ENCODE measurements around the gene SYCE1L. TPM values are rescaled to one million over a fixed set of nuclear protein-coding genes. Genes with fewer than 3 reads are reported as not detected.

Gene SYCE1L
- total RNA-seq, 1 experiment from 2014 or later = 0.52 TPM

- Histone ChIP-seq H3K4me3 (ENCODE audit: low read length) (peak overlapping the region; percentile 88), H2AFZ (ENCODE audit: low read length) (peak overlapping the region; percentile 68), H4K20me1 (ENCODE audit: insufficient read depth, low read depth, low read length) (0 out of 2 replicates have a peak, but pooled peaks cover 6% of the 10 kb centered on the region), H3K9me2 (replicated peaks; ENCODE audit: insufficient read depth, low read length) (no peaks in the 10 kb centered on the region), H3K36me3 (ENCODE audit: insufficient read depth, low read length) (0 out of 2 replicates have a peak, but pooled peaks cover 7% of the 10 kb centered on the region), H3K27me3 (ENCODE audit: low read length) (no peaks in the 10 kb centered on the region), H3K9ac (ENCODE audit: low read length) (peak overlapping the region; percentile 86), H3K9me3 (ENCODE audit: low read length) (no peaks in the 10 kb centered on the region), H3K79me2 (ENCODE audit: low read length) (peaks cover 34% of the 10 kb centered on the region), H3K27ac (ENCODE audit: low read length) (peak overlapping the region; percentile 90), H3K4me2 (ENCODE audit: low read depth, low read length, poor library complexity, severe bottlenecking) (peak overlapping the region; percentile 85), H3K4me1 (ENCODE audit: low read length) (peaks cover 10% of the 10 kb centered on the region)
- DNase-seq = peak; percentile 66
Measured at GRCh38 chr16:77191259-77191969, 7.8 kb upstream of the SYCE1L start.

DNA sequence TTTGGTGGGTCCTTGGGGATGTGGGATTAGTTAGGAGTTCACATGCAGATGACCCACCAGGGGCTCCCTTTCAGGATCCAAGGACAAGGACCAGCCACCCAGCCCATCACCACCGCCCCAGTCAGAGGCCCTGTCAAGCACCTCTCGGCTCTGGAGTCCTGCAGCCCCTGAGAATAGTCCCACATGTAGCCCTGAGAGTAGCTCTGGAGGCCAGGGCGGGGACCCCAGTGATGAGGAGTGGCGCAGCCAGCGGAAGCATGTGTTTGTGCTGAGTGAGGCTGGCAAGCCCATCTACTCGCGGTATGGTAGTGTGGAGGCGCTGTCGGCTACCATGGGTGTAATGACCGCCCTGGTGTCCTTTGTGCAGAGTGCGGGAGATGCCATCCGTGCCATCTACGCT, 5.8 kb upstream of the SYCE1L start:
- Histone ChIP-seq H3K9ac (ENCODE audit: low read length) (no peak overlapping the region), H3K9me2 (replicated peaks; ENCODE audit: insufficient read depth, low read length) (no peaks in the 10 kb centered on the region), H3K9me3 (ENCODE audit: low read length) (no peaks in the 10 kb centered on the region), H3K4me1 (ENCODE audit: low read length) (peaks cover 10% of the 10 kb centered on the region), H2AFZ (ENCODE audit: low read length) (no peak overlapping the region), H3K36me3 (ENCODE audit: insufficient read depth, low read length) (0 out of 2 replicates have a peak, but pooled peaks cover 14% of the 10 kb centered on the region), H3K4me2 (ENCODE audit: low read depth, low read length, poor library complexity, severe bottlenecking) (no peak overlapping the region), H3K4me3 (ENCODE audit: low read length) (no peak overlapping the region), H3K27ac (ENCODE audit: low read length) (no peak overlapping the region), H4K20me1 (ENCODE audit: insufficient read depth, low read depth, low read length) (0 out of 2 replicates have a peak, but pooled peaks cover 6% of the 10 kb centered on the region), H3K27me3 (ENCODE audit: low read length) (no peaks in the 10 kb centered on the region), H3K79me2 (ENCODE audit: low read length) (peaks cover 34% of the 10 kb centered on the region)
- DNase-seq = no peak

DNA sequence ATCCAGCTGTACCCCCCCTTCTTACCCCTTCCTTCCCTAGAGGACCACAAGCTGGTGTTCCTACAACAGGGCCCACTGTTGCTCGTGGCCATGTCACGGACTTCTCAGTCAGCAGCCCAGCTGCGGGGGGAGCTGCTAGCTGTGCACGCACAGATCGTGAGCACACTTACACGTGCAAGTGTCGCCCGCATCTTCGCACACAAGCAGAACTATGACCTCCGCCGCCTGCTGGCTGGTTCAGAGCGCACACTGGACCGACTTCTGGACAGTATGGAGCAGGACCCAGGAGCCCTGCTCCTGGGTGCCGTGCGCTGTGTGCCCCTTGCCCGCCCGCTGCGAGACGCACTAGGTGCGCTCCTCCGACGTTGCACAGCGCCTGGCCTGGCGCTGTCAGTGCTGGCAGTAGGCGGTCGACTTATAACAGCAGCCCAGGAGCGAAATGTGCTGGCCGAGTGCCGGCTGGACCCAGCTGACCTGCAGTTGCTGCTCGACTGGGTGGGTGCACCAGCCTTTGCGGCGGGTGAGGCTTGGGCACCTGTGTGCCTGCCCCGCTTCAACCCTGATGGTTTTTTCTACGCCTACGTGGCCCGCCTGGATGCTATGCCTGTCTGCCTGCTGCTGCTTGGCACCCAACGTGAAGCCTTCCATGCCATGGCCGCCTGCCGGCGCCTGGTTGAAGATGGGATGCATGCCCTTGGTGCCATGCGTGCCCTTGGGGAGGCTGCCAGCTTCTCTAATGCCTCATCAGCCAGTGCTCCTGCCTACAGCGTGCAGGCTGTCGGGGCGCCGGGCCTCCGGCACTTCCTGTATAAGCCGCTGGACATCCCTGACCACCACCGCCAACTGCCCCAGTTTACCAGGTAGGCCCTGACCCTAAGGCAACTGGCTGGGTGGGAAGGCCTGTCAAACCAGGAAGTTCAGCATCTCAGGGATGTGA, 4.6 kb upstream of the SYCE1L start:
- Histone ChIP-seq H3K4me3 (ENCODE audit: low read length) (no peak overlapping the region), H3K9me3 (ENCODE audit: low read length) (no peaks in the 10 kb centered on the region), H3K79me2 (ENCODE audit: low read length) (peaks cover 34% of the 10 kb centered on the region), H4K20me1 (ENCODE audit: insufficient read depth, low read depth, low read length) (0 out of 2 replicates have a peak, but pooled peaks cover 6% of the 10 kb centered on the region), H3K9me2 (replicated peaks; ENCODE audit: insufficient read depth, low read length) (no peaks in the 10 kb centered on the region), H3K27ac (ENCODE audit: low read length) (no peak overlapping the region), H3K4me2 (ENCODE audit: low read depth, low read length, poor library complexity, severe bottlenecking) (no peak overlapping the region), H3K27me3 (ENCODE audit: low read length) (no peaks in the 10 kb centered on the region), H3K4me1 (ENCODE audit: low read length) (peaks cover 10% of the 10 kb centered on the region), H3K36me3 (ENCODE audit: insufficient read depth, low read length) (0 out of 2 replicates have a peak, but pooled peaks cover 14% of the 10 kb centered on the region), H2AFZ (ENCODE audit: low read length) (no peak overlapping the region), H3K9ac (ENCODE audit: low read length) (no peak overlapping the region)
- DNase-seq = no peak

DNA sequence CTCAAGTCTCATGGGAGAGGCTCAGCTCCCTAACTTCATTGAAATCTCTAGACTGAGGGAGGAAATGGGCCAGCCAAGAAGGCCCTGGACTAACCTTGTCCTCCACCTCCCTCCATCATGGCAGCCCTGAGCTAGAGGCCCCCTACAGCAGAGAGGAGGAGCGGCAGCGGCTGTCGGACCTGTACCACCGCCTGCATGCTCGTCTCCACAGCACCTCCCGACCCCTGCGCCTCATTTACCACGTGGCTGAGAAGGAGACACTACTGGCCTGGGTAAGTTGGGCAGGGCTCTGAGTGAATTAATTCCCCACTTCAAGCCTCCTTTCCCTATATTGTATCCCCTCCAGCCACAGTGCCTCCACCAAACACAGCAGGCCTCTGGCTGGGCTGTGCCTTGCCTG, 3.8 kb upstream of the SYCE1L start:
- no peak overlapping the region for H3K4me2 ChIP-seq (ENCODE audit: low read depth, low read length, poor library complexity, severe bottlenecking)
- H3K27ac ChIP-seq (ENCODE audit: low read length) = no peak overlapping the region
- H3K27me3 ChIP-seq (ENCODE audit: low read length) = no peaks in the 10 kb centered on the region
- no peak overlapping the region for H3K4me3 ChIP-seq (ENCODE audit: low read length)
- H2AFZ ChIP-seq (ENCODE audit: low read length) = no peak overlapping the region
- DNase-seq = no peak
- H3K9me2 ChIP-seq (replicated peaks; ENCODE audit: insufficient read depth, low read length) = no peaks in the 10 kb centered on the region
- H4K20me1 ChIP-seq (ENCODE audit: insufficient read depth, low read depth, low read length) = 0 out of 2 replicates have a peak, but pooled peaks cover 6% of the 10 kb centered on the region
- H3K79me2 ChIP-seq (ENCODE audit: low read length) = peaks cover 34% of the 10 kb centered on the region
- H3K36me3 ChIP-seq (ENCODE audit: insufficient read depth, low read length) = 0 out of 2 replicates have a peak, but pooled peaks cover 14% of the 10 kb centered on the region
- H3K9ac ChIP-seq (ENCODE audit: low read length) = no peak overlapping the region
- no peaks in the 10 kb centered on the region for H3K9me3 ChIP-seq (ENCODE audit: low read length)
- H3K4me1 ChIP-seq (ENCODE audit: low read length) = peaks cover 10% of the 10 kb centered on the region

DNA sequence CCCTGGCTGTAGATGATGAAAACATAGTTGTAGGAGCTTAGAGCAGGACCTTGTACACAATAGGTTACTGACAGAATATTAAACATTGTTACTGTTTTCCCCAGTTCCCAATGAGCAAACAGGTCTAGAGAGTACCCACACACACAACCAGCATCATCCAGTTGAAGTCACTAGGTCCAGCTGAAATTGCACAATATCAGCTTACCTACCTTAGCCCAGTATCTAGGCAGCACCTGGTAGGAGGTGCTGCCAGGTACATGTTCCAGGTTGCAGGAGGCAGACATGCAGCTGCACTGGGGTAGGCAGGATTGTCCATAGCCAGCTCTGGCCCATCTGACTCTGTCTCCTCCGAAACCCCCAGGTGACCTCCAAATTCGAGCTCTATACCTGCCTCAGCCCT, 1.5 kb upstream of the SYCE1L start:
- Histone ChIP-seq H3K9ac (ENCODE audit: low read length) (no peak overlapping the region), H3K36me3 (ENCODE audit: insufficient read depth, low read length) (0 out of 2 replicates have a peak, but pooled peaks cover 14% of the 10 kb centered on the region), H3K4me3 (ENCODE audit: low read length) (no peak overlapping the region), H3K9me2 (replicated peaks; ENCODE audit: insufficient read depth, low read length) (no peaks in the 10 kb centered on the region), H3K27me3 (ENCODE audit: low read length) (no peaks in the 10 kb centered on the region), H4K20me1 (ENCODE audit: insufficient read depth, low read depth, low read length) (0 out of 2 replicates have a peak, but pooled peaks cover 6% of the 10 kb centered on the region), H3K27ac (ENCODE audit: low read length) (no peak overlapping the region), H3K4me2 (ENCODE audit: low read depth, low read length, poor library complexity, severe bottlenecking) (no peak overlapping the region), H2AFZ (ENCODE audit: low read length) (no peak overlapping the region), H3K4me1 (ENCODE audit: low read length) (peaks cover 5% of the 10 kb centered on the region), H3K79me2 (ENCODE audit: low read length) (peaks cover 19% of the 10 kb centered on the region), H3K9me3 (ENCODE audit: low read length) (no peaks in the 10 kb centered on the region)
- no peak for DNase-seq

GRCh38 chr16:77206533-77206932, 7.3 kb downstream of the SYCE1L start:
- no peak overlapping the region for H2AFZ ChIP-seq (ENCODE audit: low read length)
- H3K4me1 ChIP-seq (ENCODE audit: low read length) = peaks cover 8% of the 10 kb centered on the region
- H3K27ac ChIP-seq (ENCODE audit: low read length) = no peak overlapping the region
- H3K79me2 ChIP-seq (ENCODE audit: low read length) = no peaks in the 10 kb centered on the region
- no peak overlapping the region for H3K4me3 ChIP-seq (ENCODE audit: low read length)
- no peak overlapping the region for H3K9ac ChIP-seq (ENCODE audit: low read length)
- H4K20me1 ChIP-seq (ENCODE audit: insufficient read depth, low read depth, low read length) = no peaks in the 10 kb centered on the region
- H3K4me2 ChIP-seq (ENCODE audit: low read depth, low read length, poor library complexity, severe bottlenecking) = no peak overlapping the region
- DNase-seq = no peak
- no peaks in the 10 kb centered on the region for H3K27me3 ChIP-seq (ENCODE audit: low read length)
- no peaks in the 10 kb centered on the region for H3K9me2 ChIP-seq (replicated peaks; ENCODE audit: insufficient read depth, low read length)
- no peaks in the 10 kb centered on the region for H3K36me3 ChIP-seq (ENCODE audit: insufficient read depth, low read length)
- H3K9me3 ChIP-seq (ENCODE audit: low read length) = no peaks in the 10 kb centered on the region

GRCh38 chr16:77207030-77207429, 7.8 kb downstream of the SYCE1L start:
- no peak overlapping the region for H3K9ac ChIP-seq (ENCODE audit: low read length)
- H3K4me3 ChIP-seq (ENCODE audit: low read length) = no peak overlapping the region
- H3K9me3 ChIP-seq (ENCODE audit: low read length) = no peaks in the 10 kb centered on the region
- H2AFZ ChIP-seq (ENCODE audit: low read length) = no peak overlapping the region
- no peak overlapping the region for H3K27ac ChIP-seq (ENCODE audit: low read length)
- H3K4me1 ChIP-seq (ENCODE audit: low read length) = peaks cover 13% of the 10 kb centered on the region
- no peak for DNase-seq
- H3K9me2 ChIP-seq (replicated peaks; ENCODE audit: insufficient read depth, low read length) = no peaks in the 10 kb centered on the region
- no peaks in the 10 kb centered on the region for H4K20me1 ChIP-seq (ENCODE audit: insufficient read depth, low read depth, low read length)
- H3K36me3 ChIP-seq (ENCODE audit: insufficient read depth, low read length) = no peaks in the 10 kb centered on the region
- H3K4me2 ChIP-seq (ENCODE audit: low read depth, low read length, poor library complexity, severe bottlenecking) = no peak overlapping the region
- H3K79me2 ChIP-seq (ENCODE audit: low read length) = no peaks in the 10 kb centered on the region
- no peaks in the 10 kb centered on the region for H3K27me3 ChIP-seq (ENCODE audit: low read length)

GRCh38 chr16:77208382-77208781, 9.2 kb downstream of the SYCE1L start:
- Histone ChIP-seq H3K27ac (ENCODE audit: low read length) (no peak overlapping the region), H3K4me3 (ENCODE audit: low read length) (no peak overlapping the region), H3K4me2 (ENCODE audit: low read depth, low read length, poor library complexity, severe bottlenecking) (no peak overlapping the region), H3K9me3 (ENCODE audit: low read length) (no peaks in the 10 kb centered on the region), H4K20me1 (ENCODE audit: insufficient read depth, low read depth, low read length) (no peaks in the 10 kb centered on the region), H3K9ac (ENCODE audit: low read length) (no peak overlapping the region), H3K79me2 (ENCODE audit: low read length) (no peaks in the 10 kb centered on the region), H3K27me3 (ENCODE audit: low read length) (no peaks in the 10 kb centered on the region), H3K4me1 (ENCODE audit: low read length) (peaks cover 13% of the 10 kb centered on the region), H3K9me2 (replicated peaks; ENCODE audit: insufficient read depth, low read length) (no peaks in the 10 kb centered on the region), H3K36me3 (ENCODE audit: insufficient read depth, low read length) (no peaks in the 10 kb centered on the region), H2AFZ (ENCODE audit: low read length) (no peak overlapping the region)
- DNase-seq = no peak

All from Karpas-422 (cell line).